Mucosa of gallbladder (tissue), 1 donor: ENCODE data around the gene CHD2. TPM values are rescaled to one million over a fixed set of nuclear protein-coding genes. Genes with fewer than 3 reads are reported as not detected.

Source experiments
- DNase-seq: peaks from one replicate; pipeline ENCODE4 v3.0.0-alpha.2; 2020; ENCODE audit warnings: low spot score
- total RNA-seq: library from RNA; stranded (reverse); gene quantifications from one replicate; pipeline ENCODE4 v1.2.1, GENCODE V29; 2021
- donor health status: DM: no; HTN: no; CAD: no.

The CHD2 gene
- total RNA-seq, 1 donor from 2014 or later, result 124 TPM

DNA sequence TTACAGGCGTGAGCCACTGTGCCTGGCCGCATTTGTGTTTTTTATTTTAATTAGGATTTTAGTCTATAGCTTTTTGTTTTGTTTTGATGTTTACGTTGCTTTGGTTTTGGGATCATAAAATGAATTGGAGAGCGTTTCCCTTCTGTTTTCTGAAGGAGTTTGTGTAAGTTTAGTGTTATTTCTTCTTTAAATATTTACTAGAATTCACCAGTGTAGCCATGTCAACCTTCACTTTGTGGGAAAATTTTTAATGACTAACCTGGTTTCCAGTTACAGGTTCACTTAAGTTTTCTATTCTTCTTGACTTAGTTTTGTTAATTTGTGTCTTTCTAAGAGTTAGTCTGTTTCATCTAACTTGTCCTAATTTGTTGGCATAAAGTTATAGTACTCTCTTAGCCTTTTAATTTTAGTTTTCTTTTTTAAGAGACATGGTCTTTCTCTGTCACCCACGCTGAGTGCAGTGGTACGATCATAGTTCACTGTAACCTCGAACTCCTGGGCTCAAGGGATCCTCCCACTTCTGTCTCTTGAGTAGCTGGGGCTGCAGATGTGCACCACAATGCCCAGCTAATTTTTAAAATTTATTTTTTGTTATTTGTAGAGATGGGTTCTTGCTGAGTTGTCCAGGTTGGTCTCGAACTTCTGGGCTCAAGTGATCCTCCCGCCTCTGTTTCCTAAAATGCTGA, 61.0 kb downstream of the CHD2 start:
- DNase-seq, result no peak

DNA sequence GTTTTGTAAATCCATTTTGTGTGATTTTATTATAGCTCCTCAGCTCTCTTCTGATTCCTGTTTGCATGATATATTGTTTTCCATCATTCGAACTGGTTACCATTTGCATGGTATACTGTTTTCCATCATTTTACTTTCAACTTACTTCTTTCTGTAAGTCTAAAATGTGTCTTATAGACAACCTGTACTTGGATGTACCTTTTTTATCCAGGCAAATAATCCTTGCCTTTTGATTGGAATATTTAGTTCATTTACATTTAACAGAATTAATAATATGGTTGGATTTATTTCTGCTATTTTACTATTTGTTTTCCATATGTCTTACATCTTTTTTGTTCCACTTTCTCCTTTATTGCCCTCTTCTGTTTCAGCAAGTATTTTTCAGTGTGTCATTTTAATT, 62.8 kb downstream of the CHD2 start:
- no peak for DNase-seq

DNA sequence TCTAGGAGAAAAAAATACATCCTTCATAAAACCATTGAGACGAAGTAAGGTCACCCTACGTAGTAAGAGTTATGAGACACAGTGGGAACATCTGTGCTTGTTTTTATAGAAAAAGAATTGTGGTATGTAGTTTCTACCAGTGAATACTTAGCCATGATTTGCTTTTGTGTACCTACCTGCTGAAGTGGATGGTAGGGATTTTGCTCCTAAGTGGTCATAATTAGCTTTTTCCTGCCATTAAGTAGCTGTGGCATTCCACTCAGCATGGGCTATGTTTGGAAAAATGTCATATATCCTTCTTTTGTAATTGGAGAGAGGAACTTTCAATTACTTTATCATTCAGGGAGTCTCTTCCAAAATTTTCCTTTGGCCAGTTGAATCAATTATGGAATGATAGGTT, 63.7 kb downstream of the CHD2 start:
- no peak for DNase-seq

GRCh38 chr15:92968926-92969651, 69.0 kb downstream of the CHD2 start:
- no peak for DNase-seq

DNA sequence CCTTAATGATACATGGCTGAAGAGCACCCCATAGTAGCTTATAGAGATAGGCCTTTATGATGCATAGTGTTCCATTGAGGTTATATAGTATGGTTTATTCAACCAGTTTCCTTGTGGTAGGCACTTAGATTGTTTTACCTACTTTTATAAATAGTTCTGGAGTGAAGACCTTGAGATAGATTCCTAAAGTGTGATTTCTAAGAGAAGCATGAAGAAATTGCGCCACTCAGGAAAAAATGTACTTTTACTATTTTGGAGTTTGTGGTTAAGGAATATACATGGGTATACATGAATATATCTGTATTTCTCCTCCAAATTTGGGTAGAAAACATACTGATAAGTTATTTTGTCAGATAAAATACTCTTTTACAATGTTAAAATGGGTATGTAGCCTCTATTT, 70.5 kb downstream of the CHD2 start:
- DNase-seq, result no peak

GRCh38 chr15:92971081-92971480, 71.0 kb downstream of the CHD2 start:
- DNase-seq, result no peak

- no peak for DNase-seq
Measured at GRCh38 chr15:92971713-92972112, 71.6 kb downstream of the CHD2 start.

DNA sequence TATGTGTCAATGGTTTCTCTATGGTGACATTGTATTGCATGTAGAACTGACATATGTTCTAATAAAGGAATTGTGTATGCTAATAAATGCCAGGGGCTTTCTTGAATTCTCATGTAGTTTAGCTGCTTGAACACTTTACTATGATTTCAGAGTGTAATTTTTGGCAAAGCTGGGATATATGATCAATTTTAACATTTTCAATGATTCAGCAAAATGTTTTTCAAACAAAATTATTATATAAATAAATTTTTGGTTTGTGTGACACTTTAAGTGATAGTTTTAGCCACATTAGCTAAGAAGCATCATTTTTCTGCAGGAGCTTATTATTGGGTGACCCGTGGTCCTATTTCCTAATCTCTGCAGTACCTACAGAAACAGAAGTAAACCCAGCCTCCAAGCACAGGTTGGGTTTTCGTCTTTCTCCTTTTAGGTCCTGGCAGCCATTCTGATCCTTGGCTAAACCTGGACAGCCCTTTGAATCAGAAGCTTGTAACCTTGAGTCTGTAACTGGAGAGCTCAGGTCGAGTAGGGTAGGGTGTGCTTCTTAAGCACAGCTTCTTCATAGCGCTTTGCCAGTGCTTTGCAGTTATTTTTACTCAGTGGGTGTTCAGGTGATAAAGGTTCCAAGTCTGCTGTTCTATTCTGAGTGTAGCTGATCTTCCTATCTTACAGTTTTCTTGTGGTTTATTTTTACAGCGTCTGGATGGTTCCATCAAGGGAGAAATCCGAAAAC, 74.2 kb downstream of the CHD2 start:
- DNase-seq, result no peak

DNA sequence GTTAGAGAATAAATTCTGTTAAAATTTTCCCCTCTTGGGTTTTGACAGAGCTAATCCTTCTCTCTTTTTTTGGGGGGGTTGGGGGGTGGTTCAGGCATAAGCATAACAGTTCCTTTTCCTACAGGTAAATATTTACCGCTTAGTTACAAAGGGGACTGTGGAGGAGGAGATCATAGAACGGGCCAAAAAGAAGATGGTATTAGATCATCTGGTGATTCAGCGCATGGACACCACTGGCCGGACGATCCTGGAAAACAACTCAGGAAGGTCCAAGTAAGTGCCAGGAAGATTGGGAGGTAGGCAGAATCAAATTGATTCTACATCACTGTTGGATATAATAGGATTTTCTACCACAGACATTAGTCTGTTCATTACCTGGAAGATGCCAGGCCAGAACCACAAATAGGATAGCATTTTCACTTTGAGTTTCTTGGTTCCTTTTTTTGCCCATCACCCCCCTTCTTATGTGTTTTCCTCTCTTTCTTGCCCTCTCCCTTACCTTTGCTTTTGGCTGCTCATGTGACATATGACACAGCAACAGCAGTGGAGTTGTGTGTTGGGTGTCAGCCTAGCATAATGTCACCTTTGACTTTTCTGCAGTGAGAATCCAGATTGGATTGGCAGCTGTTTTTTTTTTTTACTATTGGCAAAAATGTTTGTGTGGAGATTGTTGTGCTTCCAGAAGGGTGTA, 79.0 kb downstream of the CHD2 start:
- no peak for DNase-seq

DNA sequence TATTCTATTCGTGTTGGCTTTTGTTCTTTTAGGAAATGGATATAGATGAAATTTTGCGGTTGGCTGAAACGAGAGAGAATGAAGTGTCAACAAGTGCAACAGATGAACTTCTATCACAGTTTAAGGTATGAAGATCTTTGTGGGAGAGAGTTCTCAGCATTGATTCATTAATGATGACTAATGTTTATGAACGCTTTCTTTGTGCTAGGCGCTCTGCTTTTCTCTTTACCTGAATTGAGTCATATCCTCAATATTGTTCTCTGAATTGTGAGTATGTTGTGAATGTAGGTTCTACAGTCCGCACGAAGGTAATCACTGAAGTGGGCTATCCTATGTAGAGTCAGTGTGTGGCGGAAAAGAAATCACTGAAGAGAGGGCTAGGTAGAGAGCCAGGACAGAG, 81.2 kb downstream of the CHD2 start:
- no peak for DNase-seq

DNA sequence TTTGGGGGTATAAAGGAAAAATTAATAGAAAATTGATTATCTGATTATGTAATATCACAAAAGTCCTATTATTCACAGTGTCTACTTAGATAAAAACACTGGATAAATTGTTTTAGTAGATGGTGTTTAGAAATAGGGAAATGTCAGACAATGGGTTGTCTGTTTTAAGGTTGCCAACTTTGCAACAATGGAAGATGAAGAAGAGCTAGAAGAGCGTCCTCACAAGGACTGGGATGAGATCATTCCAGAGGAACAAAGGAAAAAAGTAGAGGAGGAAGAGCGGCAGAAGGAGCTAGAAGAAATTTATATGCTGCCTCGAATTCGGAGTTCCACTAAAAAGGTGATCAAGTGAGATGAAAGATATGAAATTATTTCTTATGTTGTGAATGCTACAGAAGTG, 84.0 kb downstream of the CHD2 start:
- no peak for DNase-seq

DNA sequence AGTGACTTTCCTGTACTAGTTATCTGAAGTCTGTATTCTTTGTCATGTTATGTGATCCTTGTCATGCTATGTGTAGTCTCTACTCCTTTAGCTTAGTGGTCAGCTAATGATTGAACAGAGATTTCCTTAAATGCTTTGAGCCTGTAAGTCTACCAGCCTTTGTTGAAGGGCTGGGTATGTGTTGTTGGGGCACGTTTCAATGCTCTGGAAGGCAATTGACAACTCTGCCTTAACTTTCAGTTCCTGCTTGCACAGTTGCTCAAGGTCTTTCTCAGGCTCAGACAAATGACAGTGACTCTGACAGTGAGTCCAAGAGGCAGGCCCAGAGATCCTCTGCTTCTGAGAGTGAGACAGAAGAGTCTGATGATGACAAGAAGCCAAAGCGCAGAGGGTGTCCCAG, 89.3 kb downstream of the CHD2 start:
- no peak for DNase-seq

GRCh38 chr15:92990031-92990430, 89.9 kb downstream of the CHD2 start:
- DNase-seq, result no peak

- DNase-seq, result no peak
Measured at GRCh38 chr15:92992720-92993119, 92.6 kb downstream of the CHD2 start.

- no peak for DNase-seq
Measured at GRCh38 chr15:92997821-92998220, 97.7 kb downstream of the CHD2 start.

GRCh38 chr15:93001156-93001555, 101.0 kb downstream of the CHD2 start:
- no peak for DNase-seq

DNA sequence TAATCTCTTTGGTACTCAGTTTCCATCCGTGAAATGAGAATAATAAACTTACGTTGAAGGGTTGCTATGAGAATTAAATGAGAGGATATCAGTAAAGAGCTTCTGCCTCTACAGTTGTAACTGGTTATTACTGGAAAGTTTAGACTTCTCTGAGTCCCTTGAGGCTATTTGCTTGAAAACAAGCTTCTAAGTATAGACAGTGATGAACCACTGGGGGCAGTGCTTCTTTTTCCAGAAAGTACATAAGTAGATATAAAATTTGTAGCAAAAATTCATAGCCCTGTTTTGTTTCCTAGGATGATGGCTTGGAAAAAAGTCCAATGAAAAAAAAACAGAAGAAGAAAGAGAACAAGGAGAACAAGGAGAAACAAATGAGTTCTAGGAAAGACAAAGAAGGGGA, 101.8 kb downstream of the CHD2 start:
- DNase-seq, result no peak

GRCh38 chr15:93005133-93005532, 105.0 kb downstream of the CHD2 start:
- DNase-seq, result no peak

DNA sequence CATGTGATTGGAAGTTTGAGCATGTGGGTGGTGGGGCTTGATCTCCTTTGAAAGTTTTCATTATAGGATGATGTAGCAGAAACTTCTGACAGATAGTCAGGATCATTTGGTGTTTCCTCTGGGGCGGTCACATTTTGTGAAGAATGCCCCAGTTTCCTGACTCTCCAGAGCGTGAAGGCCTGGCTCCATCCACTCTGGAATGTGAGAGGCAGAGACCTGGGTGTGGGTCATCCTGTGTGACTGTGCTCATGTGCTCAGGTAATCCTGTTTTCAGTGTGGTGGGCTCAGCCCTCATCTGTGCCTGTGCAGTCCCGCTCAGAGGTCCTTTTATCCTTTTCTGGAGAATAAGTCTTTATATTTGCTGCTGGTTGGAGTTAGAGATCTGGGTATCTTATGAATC, 107.9 kb downstream of the CHD2 start:
- no peak for DNase-seq

GRCh38 chr15:93012786-93013185, 112.7 kb downstream of the CHD2 start:
- no peak for DNase-seq

DNA sequence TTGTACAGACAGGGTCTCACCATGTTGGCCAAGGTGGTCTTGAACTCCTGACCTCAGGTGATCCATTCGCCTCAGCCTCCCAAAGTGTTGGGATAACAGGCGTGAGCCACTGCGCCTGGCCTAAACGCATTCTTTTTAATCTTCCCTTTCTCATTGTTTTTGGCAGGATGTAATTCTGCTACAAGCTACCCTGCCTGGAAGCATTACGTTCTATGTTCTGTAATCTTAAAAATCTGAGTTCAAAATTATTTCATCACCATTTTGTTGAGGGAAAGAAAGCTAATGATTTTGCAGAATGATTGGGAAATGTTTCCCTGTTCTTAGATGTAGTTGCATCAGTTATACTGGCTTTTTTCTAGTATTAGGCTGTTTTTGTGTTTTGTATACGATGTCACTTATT, 117.4 kb downstream of the CHD2 start:
- no peak for DNase-seq

DNA sequence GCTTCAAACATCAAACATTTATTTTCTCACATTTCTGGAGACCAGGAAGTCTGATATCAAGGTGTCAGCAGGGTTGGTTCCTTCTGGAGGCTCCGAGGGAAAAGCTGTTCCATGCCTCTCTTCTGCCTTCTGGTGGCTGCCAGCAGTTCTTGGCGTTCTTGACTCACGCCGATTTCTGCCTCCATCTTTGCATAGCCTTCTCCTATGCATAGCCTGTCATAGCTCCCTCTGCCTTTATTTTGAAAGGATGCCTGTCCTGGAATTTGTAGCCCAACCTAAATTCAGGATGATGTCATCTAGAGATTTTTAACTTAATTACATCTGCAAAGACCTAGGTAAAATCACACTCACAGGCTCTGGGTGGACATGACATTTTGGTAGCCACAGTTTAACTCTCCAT, 118.5 kb downstream of the CHD2 start:
- DNase-seq, result no peak
